CD1c-positive myeloid dendritic cell (primary cell): ENCODE measurements around the gene DLEU7.

Experiments
- DNase-seq: peaks from one replicate; pipeline ENCODE4 v3.0.0-alpha.2; 2016; ENCODE audit errors: extremely low spot score

The DLEU7 gene

GRCh38 chr13:50843257-50844083 is at the start of gene DLEU7:
DLEU7 (minus strand) TSS chr13:50843692; CDS start chr13:50843646, 46 bp downstream.
- DNase-seq, result no peak

GRCh38 chr13:50892210-50892944 is 48.9 kb upstream of the DLEU7 start:
- no peak for DNase-seq

DNA sequence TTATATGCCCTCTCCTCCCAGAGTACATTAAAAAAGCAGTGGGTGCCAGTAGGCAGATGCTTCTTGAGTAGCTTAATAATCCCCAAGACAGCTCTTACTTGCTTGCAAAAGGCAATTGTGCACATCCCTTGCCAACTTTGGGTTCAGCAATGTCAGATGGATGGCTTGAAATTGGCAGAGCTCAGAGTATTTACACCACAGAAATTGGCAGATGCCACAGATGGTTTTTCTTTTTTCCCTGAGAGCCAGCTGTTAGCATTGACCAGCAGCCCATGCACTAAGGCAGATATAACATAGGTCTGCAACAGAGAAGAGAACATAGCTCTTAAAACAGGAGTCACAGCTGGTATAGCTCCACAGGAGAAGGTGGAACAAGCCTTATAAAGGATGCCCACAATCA is 47.7 kb upstream of the DLEU7 start:
- DNase-seq, result no peak

DNA sequence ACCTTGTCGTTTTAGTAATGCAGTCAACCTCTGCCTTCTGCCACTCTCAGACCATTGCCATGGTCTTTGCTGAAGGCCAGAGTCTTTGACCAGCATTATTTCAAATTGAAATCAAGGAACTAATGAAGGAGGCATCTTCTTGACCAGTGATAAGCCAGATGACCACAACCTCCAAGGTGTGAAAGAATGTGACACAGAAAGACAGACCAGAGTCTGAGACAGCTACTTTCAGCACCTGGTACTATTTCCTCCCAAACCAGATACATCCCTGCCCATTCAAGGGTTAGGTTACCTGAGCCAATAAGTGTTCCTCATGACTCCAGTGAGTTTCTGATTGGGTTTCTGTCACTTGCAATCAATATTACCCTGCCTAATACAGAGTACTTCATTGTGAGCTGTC is 45.8 kb upstream of the DLEU7 start:
- DNase-seq, result no peak

DNA sequence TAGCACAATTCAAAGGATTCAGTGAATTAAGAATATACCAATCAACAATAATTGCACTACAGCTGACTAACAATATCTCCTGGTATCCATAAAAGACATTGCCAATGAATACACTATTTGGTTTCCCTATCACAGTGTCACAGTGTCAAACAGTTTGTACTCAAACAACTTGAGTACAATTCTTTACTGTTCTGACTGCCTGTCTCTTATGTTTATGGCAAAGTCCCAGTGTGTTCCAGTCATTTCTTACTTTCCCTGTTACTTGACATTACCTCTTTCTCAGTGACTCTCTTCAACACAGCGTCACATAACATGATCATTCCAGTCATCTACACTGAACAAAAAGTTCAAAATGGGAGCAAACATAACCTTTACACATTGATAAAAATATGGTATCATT is 44.9 kb upstream of the DLEU7 start:
- no peak for DNase-seq

GRCh38 chr13:50887151-50887550 is 43.7 kb upstream of the DLEU7 start:
- DNase-seq, result peak; percentile 48

- no peak for DNase-seq
Measured at GRCh38 chr13:50884265-50884664, 40.8 kb upstream of the DLEU7 start.

DNA sequence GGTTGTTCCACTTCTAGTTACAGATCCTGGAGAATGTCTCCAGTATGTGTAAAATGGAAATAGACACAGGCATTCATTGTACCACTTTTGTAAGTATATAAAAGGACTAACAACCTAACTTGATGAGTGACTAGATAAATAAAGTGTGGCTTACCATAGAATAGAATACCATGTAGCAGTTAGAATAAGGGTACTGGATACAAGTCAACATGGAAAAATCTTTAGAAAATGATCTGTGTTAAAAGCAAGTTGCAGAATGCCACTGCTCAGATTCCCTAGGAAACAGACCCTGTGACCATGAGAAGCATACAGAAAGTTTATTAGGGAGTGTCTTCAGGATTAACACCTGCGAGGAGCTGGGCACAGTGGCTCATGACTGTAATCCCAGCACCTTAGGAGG is 40.2 kb upstream of the DLEU7 start:
- DNase-seq, result no peak

DNA sequence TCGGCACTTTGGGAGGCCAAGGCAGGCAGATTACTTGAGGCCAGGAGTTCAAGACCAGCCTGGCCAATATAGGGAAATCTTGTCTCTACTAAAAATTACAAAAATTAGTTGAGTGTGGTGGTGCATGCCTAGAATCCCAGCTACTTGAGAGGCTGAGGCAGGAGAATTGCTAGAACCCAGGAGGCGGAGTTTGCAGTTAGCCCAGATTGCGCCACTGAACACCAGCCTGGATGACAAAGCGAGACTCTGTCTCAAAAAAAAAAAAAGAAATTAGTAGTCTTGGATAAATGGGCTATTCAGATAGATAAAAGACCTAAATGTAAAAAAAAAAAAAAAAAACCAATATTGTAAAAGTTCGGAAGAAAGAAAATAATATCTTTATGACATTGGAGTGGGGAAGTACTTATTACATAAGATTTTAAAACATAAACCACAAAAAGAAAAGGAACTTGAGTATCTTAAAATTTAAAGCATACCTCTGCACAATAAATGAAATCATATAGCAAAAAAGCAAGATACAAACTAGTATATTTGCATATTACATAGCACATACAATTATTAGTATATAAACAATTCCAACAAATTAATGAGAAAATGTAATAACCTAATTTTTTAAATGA is 39.4 kb upstream of the DLEU7 start:
- DNase-seq, result peak; percentile 17

DNA sequence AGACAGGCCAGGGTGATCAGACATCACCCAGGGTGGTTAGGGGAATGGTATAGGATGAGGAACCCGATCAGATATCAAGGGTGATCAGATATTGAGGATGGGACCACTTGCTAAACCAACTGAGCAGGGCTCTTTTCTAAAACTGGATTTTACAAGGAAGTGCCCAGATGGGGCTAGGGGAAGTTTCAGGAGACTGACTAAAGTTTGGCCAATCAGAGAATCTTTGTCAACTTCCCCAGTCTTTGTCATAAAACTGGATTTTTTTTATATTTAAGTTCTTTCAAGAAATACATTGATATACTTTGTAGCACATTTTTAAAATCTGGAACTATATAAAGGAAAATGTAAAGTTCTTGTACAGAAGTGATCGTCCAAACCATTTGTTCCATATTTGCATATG is 30.5 kb upstream of the DLEU7 start:
- DNase-seq, result no peak

DNA sequence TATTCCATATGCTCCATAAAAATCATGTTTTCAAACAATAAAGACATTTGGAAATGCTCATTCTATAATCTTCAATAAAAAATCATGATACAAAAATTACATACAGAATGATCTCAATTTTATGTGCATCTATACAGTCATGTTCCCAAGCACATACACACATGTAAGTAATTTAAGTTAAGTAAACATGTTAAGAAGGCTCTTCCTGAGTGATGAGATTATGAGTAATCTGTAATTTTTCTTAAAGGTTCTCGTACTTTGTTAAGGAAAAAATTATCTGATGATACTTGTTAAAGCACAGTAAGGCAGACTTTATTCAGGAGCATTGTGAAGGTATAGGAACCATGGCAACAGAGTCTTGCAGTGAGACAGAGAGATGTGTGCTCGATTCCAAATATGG is 30.0 kb upstream of the DLEU7 start:
- DNase-seq, result no peak

DNA sequence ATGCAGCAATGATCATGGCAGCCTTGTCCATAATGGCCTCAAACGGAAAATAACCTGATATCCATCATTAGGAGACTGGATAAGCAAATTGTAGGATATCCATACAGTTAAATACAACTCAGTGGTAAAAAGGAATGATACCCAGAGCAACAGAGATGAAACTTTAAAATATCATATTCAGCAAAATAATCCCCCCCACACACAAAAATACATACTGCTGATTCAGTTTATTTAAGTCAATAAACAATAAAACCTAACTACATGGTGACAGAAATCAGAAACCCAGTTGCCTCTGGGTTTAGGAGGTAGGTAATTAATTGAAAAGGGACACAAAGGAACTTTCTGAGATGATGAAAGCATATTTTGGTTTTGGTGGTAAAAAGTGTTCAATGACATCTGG is 27.9 kb upstream of the DLEU7 start:
- DNase-seq, result no peak

GRCh38 chr13:50867637-50867945 is 24.1 kb upstream of the DLEU7 start:
- no peak for DNase-seq

GRCh38 chr13:50866817-50867636 is 23.5 kb upstream of the DLEU7 start:
- no peak for DNase-seq

DNA sequence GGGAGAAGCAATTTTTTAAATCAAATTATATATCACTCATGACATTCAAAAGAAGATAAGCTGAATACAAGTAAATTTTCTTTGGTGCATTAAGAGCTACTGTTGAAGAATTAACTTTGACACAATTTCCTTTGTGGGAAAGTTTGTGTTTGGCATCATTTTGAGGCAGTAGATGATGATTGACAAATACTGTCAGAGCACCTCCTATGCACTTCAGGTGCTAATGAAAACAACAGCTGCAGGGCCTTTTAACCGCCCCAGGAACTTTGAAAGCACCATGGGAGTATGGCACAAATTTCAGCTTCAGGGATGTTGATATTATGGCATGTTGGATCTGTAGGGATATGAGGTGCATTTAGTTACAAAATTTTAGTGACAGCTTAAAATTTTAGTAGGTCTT is 21.0 kb upstream of the DLEU7 start:
- no peak for DNase-seq

DNA sequence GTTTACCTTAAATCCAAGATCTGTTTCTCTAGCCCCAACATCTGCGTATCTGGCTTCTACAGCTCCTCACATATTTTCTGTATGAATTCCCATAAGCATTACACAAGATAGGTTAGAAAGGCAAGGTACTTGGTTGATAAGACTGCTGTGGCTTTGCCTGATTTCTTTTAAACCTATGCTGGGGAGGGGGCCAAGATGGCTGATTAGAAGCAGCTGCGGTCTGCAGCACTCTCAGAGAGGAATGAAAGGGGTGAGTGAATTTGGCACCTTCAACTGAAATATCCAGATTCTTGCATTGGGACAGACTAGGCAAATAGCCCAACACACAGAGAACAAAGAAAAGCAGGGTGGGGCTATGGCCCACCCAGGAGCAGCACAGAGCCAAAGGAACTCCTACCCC is 12.2 kb upstream of the DLEU7 start:
- no peak for DNase-seq

DNA sequence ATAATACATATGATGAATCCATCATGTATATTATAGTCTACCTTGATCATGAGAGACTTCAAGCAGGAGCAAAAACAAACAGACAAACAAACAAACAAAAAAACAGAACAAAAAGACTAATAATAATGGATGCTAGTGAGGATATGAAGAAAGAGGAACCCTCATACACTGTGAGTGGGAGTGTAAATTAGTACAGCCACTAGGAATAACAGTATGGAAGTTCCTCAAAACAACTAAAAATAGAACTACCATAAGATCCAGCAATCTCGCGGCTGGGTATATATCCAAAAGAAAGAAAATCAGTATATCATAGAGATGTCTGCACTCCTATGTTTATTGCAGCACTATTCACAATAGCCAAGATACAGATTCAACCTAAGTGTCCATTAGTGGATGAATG is 7.0 kb upstream of the DLEU7 start:
- DNase-seq, result peak; percentile 78

DNA sequence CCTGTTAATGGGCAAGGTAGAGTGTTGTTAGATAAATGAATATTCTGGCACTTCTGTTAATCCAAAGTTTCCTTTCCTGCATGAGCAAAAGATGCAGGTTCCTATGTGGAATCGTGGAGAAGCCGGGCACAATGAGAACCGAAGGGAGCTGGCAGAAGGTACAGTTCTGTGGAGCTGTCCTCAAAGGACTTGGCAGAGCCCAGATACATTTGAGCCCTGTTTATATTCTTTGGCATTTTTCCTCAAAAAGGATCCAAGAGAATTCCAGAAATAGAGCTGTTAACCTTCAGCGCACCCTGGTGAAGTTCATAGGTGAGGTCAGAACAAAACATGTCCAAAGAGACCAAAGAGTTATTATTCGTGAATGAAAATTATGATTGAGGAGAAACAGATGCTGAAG is 4.0 kb upstream of the DLEU7 start:
- no peak for DNase-seq

- no peak for DNase-seq
Measured at GRCh38 chr13:50846861-50847475, 3.5 kb upstream of the DLEU7 start.

GRCh38 chr13:50845211-50845610 is 1.7 kb upstream of the DLEU7 start:
- no peak for DNase-seq

DNA sequence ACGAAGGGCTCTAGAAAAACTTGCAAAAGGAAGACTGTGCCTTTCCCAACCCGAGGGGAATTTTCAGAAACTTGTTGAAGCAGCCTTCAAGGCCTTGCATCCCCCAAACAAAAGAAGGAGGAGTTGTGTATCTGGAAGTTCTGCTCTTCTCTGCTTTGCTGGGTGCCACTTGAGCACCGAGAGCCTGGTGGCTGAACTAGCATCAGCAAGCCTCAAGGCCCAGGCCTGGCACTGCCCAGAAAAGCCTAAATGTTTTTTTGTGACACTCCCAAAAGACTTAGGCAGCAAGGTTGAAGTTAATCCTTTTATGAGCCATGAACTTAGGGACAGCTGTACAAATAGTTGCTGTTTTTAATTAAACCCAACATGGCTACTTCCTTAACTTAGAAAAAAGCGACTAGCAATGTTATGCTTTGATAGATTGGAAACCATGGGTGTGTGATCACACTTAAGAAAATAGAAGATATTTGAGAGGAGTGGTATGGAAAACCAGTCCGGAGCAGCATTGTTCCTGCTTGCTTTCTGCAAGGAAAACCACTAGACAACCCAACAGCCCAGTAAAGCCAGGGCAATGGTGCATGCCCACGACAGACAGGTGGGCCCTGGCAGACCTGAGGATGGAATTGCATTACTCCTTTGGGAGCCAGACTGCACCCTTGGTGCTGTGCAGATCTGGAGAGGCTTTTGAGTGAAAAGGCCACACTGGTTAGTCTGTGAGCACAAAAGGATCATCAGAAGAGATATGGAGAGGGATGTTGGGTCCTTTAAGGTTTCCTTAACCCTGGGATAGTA is 788 bp upstream of the DLEU7 start:
- no peak for DNase-seq
